GM12878 (cell line): ENCODE measurements around the gene RBBP8NL. TPM values are rescaled to one million over a fixed set of nuclear protein-coding genes. Genes with fewer than 3 reads are reported as not detected.

ENCODE experiments used
- ATAC-seq: fragments of 200-7000 bp; cut with Tn5 transposase; 3 replicates; pipeline ENCODE4 v1.9.1; 2020; ENCODE audit warnings: mild to moderate bottlenecking, moderate library complexity
- Bru-seq: library from RNA; stranded (reverse); fragments of 400-500 nt; gene quantifications from one replicate; lab custom pipeline; 2021; lab: Mats Ljungman, UMichigan
- BruChase-seq, 2 experiments: library from RNA; stranded (reverse); fragments of 400-500 nt; gene quantifications; one replicate each; lab custom pipeline; 2021; lab: Mats Ljungman, UMichigan
- BruUV-seq: library from RNA; stranded (reverse); fragments of 400-500 nt; replicated peaks from 2 replicates; lab custom pipeline; 2021; lab: Mats Ljungman, UMichigan
- CTCF ChIA-PET: fragments of 300-600 bp; sonication (Branson Sonifier 250); formaldehyde crosslinking; extraction: SDS; loops from one replicate; lab custom pipeline; 2021; ENCODE audit warnings: inconsistent platforms; lab: Yijun Ruan, JAX
- POLR2A ChIA-PET: fragments of 350-600 bp; formaldehyde crosslinking; extraction: SDS; loops from one replicate; lab custom pipeline; 2021; ENCODE audit warnings: inconsistent platforms; lab: Charles Lee
- RAD21 ChIA-PET: fragments of 300-600 bp; sonication (Branson Sonifier 250); formaldehyde crosslinking; loops from one replicate; lab custom pipeline; 2023; ENCODE audit warnings: antibody characterized with exemption; ENCODE audit not compliant: unreplicated experiment; lab: Charles Lee
- SMC1A ChIA-PET: fragments of 300-600 bp; sonication (Branson Sonifier 250); formaldehyde crosslinking; loops from one replicate; lab custom pipeline; 2023; ENCODE audit not compliant: unreplicated experiment, uncharacterized antibody; lab: Charles Lee
- DNase-seq: peaks from one replicate; pipeline ENCODE4 v3.0.0-alpha.2; 2011; ENCODE audit warnings: low read depth, low spot score
- FAIRE-seq: peaks from 3 replicates; lab custom pipeline; 2011; peaks lifted over from hg19 to GRCh38; lab: Jason Lieb, UNC
- H2AFZ ChIP-seq: 2 replicates; pipeline ENCODE4 v1.6.0; 2011; ENCODE audit warnings: low read depth, low read length, control low read depth; ENCODE audit not compliant: control insufficient read depth
- H3K27ac ChIP-seq: 2 replicates; pipeline ENCODE4 v1.5.1; 2011; ENCODE audit warnings: control low read depth; ENCODE audit not compliant: control insufficient read depth, insufficient read depth
- H3K27me3 ChIP-seq, 2 experiments: replicated peaks in 1 of 2; 2 replicates each; pipeline versions ENCODE4 v1.6.0 to v1.6.1; 2011; ENCODE audit warnings: low read length in 1 of 2; ENCODE audit not compliant: control insufficient read depth in 2 of 2, insufficient read depth in 2 of 2
- H3K36me3 ChIP-seq, 2 experiments: 2 replicates each; pipeline ENCODE4 v1.5.1; 2011; ENCODE audit warnings: low read length in 1 of 2; ENCODE audit not compliant: control insufficient read depth in 2 of 2, insufficient read depth in 2 of 2
- H3K4me1 ChIP-seq: 2 replicates; pipeline ENCODE4 v1.6.1; 2011; ENCODE audit warnings: mild to moderate bottlenecking, low read length, moderate library complexity, mixed read lengths; ENCODE audit not compliant: control insufficient read depth, insufficient read depth
- H3K4me2 ChIP-seq: 2 replicates; pipeline ENCODE4 v1.6.0; 2011; ENCODE audit warnings: control low read depth; ENCODE audit not compliant: control insufficient read depth, insufficient read depth
- H3K4me3 ChIP-seq: fragments of 200-600 bp; sonication (generic); 2 replicates; pipeline ENCODE4 v1.5.1; 2016
- H3K79me2 ChIP-seq: 2 replicates; pipeline ENCODE4 v1.6.0; 2011; ENCODE audit warnings: low read length; ENCODE audit not compliant: control insufficient read depth, insufficient read depth
- H3K9ac ChIP-seq: 2 replicates; pipeline ENCODE4 v1.8.0; 2011; ENCODE audit warnings: low read length, control low read depth, mixed read lengths; ENCODE audit not compliant: control insufficient read depth, insufficient read depth
- H3K9me3 ChIP-seq: replicated peaks from 3 replicates; pipeline ENCODE4 v1.5.1; 2011; ENCODE audit warnings: mild to moderate bottlenecking, low read length; ENCODE audit not compliant: control insufficient read depth, insufficient read depth
- H4K20me1 ChIP-seq: 2 replicates; pipeline ENCODE4 v1.6.0; 2011; ENCODE audit not compliant: control insufficient read depth, insufficient read depth
- ATF2 ChIP-seq: IDR thresholded peaks from 2 replicates; pipeline ENCODE4 v1.6.1; 2012; ENCODE audit warnings: low read length, inconsistent platforms
- CBX5 ChIP-seq: sonication (generic); IDR thresholded peaks from 2 replicates; pipeline ENCODE4 v1.6.1; 2016; ENCODE audit warnings: low read depth, moderate library complexity, mild to moderate bottlenecking, inconsistent platforms
- EP300 ChIP-seq, 2 experiments: fragments of 150-350 bp in 1 of 2; IDR thresholded peaks; 2 replicates each; pipeline ENCODE4 v1.6.1; 2011 to 2012; ENCODE audit warnings: low read depth in 2 of 2, low read length in 2 of 2, borderline replicate concordance in 1 of 2, improper control_type of control experiment in 1 of 2, inconsistent platforms in 1 of 2; ENCODE audit not compliant: control insufficient read depth in 1 of 2
- ETV6 ChIP-seq, 2 experiments: fragments of 450-650 bp in 1 of 2; IDR thresholded peaks in 1 of 2; conservative IDR thresholded peaks in 1 of 2; 2 replicates each; pipeline ENCODE4 v1.6.1; 2014; ENCODE audit warnings: antibody characterized with exemption in 1 of 2, borderline replicate concordance in 1 of 2, low read depth in 1 of 2, mild to moderate bottlenecking in 1 of 2, moderate library complexity in 1 of 2
- FOS ChIP-seq: IDR thresholded peaks from 3 replicates; pipeline ENCODE4 v1.6.1; 2011; ENCODE audit warnings: borderline replicate concordance; ENCODE audit not compliant: insufficient read length; ENCODE audit errors: extremely low read depth
- IKZF1 ChIP-seq: fragments of 450-650 bp; conservative IDR thresholded peaks from 2 replicates; pipeline ENCODE4 v1.6.1; 2017; ENCODE audit warnings: antibody characterized with exemption, mild to moderate bottlenecking
- MXI1 ChIP-seq: fragments of 150-350 bp; IDR thresholded peaks from 2 replicates; pipeline ENCODE4 v1.6.1; 2011; ENCODE audit warnings: low read depth, mild to moderate bottlenecking, inconsistent platforms, low read length, improper control_type of control experiment
- POU2F2 ChIP-seq: IDR thresholded peaks from 3 replicates; pipeline ENCODE4 v1.6.1; 2011; ENCODE audit warnings: low read depth, mild to moderate bottlenecking, low read length, borderline replicate concordance
- RBBP5 ChIP-seq: fragments of 200-600 bp; sonication (generic); conservative IDR thresholded peaks from 2 replicates; pipeline ENCODE4 v1.6.1; 2016
- SMAD5 ChIP-seq: IDR thresholded peaks from 2 replicates; pipeline ENCODE4 v1.6.1; 2016; ENCODE audit warnings: antibody characterized with exemption, low read depth
- SMC3 ChIP-seq: IDR thresholded peaks from 2 replicates; pipeline ENCODE4 v1.6.1; 2011; ENCODE audit warnings: low read length, improper control_type of control experiment, borderline replicate concordance
- SUPT20H ChIP-seq: IDR thresholded peaks from 2 replicates; pipeline ENCODE4 v1.6.1; 2011; ENCODE audit warnings: low read depth, mild to moderate bottlenecking, low read length, moderate library complexity, borderline replicate concordance; ENCODE audit not compliant: control insufficient read depth
- TCF7 ChIP-seq: IDR thresholded peaks from 2 replicates; pipeline ENCODE4 v1.6.1; 2014; ENCODE audit warnings: antibody characterized with exemption, borderline replicate concordance
- WGBS: methylation state at CpG from one replicate; pipeline ENCODE4 v1.1.6; 2016; ENCODE audit warnings: low lambda C conversion rate; ENCODE audit not compliant: insufficient replicate concordance, insufficient coverage; ENCODE audit errors: missing lambda C conversion rate; 5-methylcytosine and 5-hydroxymethylcytosine counted together
- in situ Hi-C: fragments of 300-500 bp; cut with MboI; formaldehyde crosslinking; loops from 9 replicates; pipeline ENCODE4 v1.14.3; 2018; ENCODE audit warnings: mixed read lengths
- intact Hi-C: fragments of 100-400 bp; cut with micrococcal nuclease; formaldehyde crosslinking; loops from one replicate; pipeline ENCODE4 v1.14.2; 2022; ENCODE audit not compliant: unreplicated experiment
- long read RNA-seq, 2 experiments: library from polyadenylated mRNA; unstranded; transcript quantifications; one replicate each; pipeline ENCODE4 v2.0.0, GENCODE V29; 2019 to 2020
- polyA minus RNA-seq, 3 experiments: library from RNA; depleted of rRNA, polyadenylated mRNA; stranded (reverse); fragments of >200 nt; gene quantifications; 2 replicates each; pipeline ENCODE4 v1.2.3, GENCODE V29; 2011
- polyA plus RNA-seq, 11 experiments: library from polyadenylated mRNA; depleted of rRNA in 4 of 11; unstranded in 6 of 11; stranded (reverse) in 5 of 11; fragments of >200 nt; fragmentation: Nextera tagmentation in 4 of 11; fragmentation: Illumina TruSeq in 1 of 11; extraction: Ambion mirVana in 4 of 11; extraction: Trizol in 1 of 11; gene quantifications; 1 replicate in 1 of 11; 2 replicates in 10 of 11; pipeline versions ENCODE4 v1.2.1 to v1.2.3, GENCODE V29; 2011 to 2016; ENCODE audit warnings: inconsistent platforms in 2 of 11, missing spikeins in 2 of 11, low read depth in 1 of 11
- total RNA-seq, 4 experiments: library from RNA; depleted of rRNA in 3 of 4; stranded (reverse); fragments of >200 nt in 3 of 4; fragmentation: Illumina TruSeq in 1 of 4; extraction: Trizol in 1 of 4; gene quantifications; 2 replicates each; pipeline versions ENCODE4 v1.2.1 to v1.2.3, GENCODE V29; 2013 to 2021
- TF ChIP-seq, protein P1 (sequence below): fragments of 450-650 bp; IDR thresholded peaks from 2 replicates; pipeline ENCODE4 v1.6.1; 2017; ENCODE audit warnings: borderline replicate concordance

The RBBP8NL gene
- total RNA-seq (2013; cell fraction: nucleolus; rRNA removed): not detected in 2 replicates
- total RNA-seq (2014; rRNA removed) (not detected in 2 replicates), total RNA-seq (2014; rRNA removed; fragmentation: Illumina TruSeq; extraction: Trizol) (not detected in 2 replicates), total RNA-seq (2021) (not detected in 2 replicates), polyA plus RNA-seq (2011; rRNA removed) (not detected in 2 replicates), polyA plus RNA-seq (2014; fragmentation: Illumina TruSeq; extraction: Trizol) (not detected in 2 replicates), polyA plus RNA-seq (2014; fragmentation: Nextera tagmentation; extraction: Ambion mirVana) (not detected), polyA plus RNA-seq (2014; rRNA removed) (not detected in 2 replicates), polyA plus RNA-seq (2016; fragmentation: Nextera tagmentation; extraction: Ambion mirVana) (not detected), polyA minus RNA-seq (2011; rRNA and poly(A)+ RNA removed) (not detected in 2 replicates), Bru-seq, nascent RNA (not detected), BruChase-seq, experiment 1, labeled RNA remaining after a 6-hour chase (percentile 6 among the genes with signal in this experiment), BruChase-seq, experiment 2, labeled RNA remaining after a 2-hour chase (not detected)
- polyA plus RNA-seq (2011; ENCODE audit: low read depth): not detected
- not detected in 2 replicates for polyA plus RNA-seq (2011; cell fraction: cytosol; rRNA removed)
- polyA plus RNA-seq (2011; cell fraction: nucleus; rRNA removed): not detected in 2 replicates
- polyA plus RNA-seq (2012): not detected in 2 replicates
- polyA minus RNA-seq (2011; cell fraction: cytosol; rRNA and poly(A)+ RNA removed): not detected in 2 replicates
- polyA minus RNA-seq (2011; cell fraction: nucleus; rRNA and poly(A)+ RNA removed): not detected in 2 replicates
- long read RNA-seq, experiment 1: 0 reads
- long read RNA-seq, experiment 2: 0 reads

DNA sequence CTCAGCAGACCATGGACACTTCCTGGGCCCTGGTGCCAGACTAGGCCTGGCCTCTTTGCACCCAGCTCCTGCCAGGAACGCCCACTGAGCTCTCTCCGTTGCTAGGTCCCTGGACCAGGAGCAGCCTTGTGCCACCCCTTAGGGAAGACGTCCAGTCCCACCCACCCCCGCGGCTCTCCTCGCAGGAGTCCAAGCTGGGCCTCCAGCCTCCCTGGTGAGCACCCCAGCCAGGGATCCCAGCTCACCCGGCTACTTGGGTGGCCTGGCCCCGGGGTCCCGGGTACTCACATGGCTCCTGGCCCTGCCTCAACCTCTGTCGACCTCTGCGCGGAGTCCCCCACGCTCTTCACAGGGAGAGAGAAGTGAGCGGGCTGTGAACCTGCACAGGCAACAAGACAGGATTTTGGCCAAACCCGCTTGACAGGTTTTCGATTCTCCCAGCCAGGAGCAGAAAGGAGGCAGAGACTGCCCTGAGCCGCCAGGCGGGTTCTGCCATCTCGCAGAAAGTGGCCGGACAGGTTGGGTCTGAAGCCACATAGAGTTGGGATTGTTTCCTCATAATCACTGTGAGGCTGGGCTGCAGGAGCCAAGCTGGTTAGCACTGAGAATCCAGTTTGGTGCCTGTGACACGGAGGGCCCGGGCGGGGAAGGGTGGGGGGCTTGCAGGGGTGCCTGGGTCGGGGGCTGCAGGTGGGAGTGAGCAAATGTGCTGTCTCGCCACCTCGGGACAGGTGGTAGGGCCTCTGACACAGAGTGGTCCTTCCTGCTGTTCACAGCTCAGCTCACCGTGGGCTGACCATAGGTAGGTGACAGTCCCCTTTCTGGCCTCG is at the start of gene RBBP8NL:
Gene RBBP8NL, minus strand, starts transcription at position 368 of the 830 bp plus-strand sequence. CDS start 7,892 bp downstream, outside the sequence.
- DNase-seq (no peak), FAIRE-seq (no peak), ATAC-seq (no peak)
- H3K9ac ChIP-seq: no peak within 1 kb of the TSS
- no TSS peak for BruUV-seq
- 50% methylated on average over 21 of the region's 28 CpGs for WGBS
- ChIA-PET POLR2A (no interaction called here), SMC1A (no interaction called here), CTCF (no interaction called here), RAD21 (no interaction called here)
- H3K9me3 ChIP-seq: no peaks in the 10 kb centered on the region
- TF ChIP-seq POU2F2 (no peak), RBBP5 (no peak), ATF2 (no peak), IKZF1 (no peak), SMAD5 (no peak), ETV6 (conservative IDR thresholded peaks at IDR 0.05 in 1 of 2, IDR thresholded peaks at IDR 0.05 in 1 of 2; ENCODE audit: borderline replicate concordance in 1 of 2, low read depth in 1 of 2) (no peak), SUPT20H (no peak), CBX5 (no peak), SMC3 (no peak), TCF7 (no peak), MXI1 (no peak), FOS (no peak), EP300 (IDR thresholded peaks at IDR 0.05; ENCODE audit: borderline replicate concordance in 1 of 2, control insufficient read depth in 1 of 2, low read depth in 2 of 2, low read length in 2 of 2) (no peak)
- TF ChIP-seq, protein P1, sequence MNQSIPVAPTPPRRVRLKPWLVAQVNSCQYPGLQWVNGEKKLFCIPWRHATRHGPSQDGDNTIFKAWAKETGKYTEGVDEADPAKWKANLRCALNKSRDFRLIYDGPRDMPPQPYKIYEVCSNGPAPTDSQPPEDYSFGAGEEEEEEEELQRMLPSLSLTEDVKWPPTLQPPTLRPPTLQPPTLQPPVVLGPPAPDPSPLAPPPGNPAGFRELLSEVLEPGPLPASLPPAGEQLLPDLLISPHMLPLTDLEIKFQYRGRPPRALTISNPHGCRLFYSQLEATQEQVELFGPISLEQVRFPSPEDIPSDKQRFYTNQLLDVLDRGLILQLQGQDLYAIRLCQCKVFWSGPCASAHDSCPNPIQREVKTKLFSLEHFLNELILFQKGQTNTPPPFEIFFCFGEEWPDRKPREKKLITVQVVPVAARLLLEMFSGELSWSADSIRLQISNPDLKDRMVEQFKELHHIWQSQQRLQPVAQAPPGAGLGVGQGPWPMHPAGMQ: no peak
- no peak within 1 kb of the TSS for H2AFZ ChIP-seq
- no peak within 1 kb of the TSS for H3K4me2 ChIP-seq
- H4K20me1 ChIP-seq: no peaks in the 10 kb centered on the region
- no peaks in the 10 kb centered on the region for H3K4me1 ChIP-seq
- no peaks in the 10 kb centered on the region for H3K36me3 ChIP-seq
- H3K4me3 ChIP-seq: no peak within 1 kb of the TSS
- intact Hi-C loops: no loop called here
- H3K79me2 ChIP-seq: no peaks in the 10 kb centered on the region
- no peak within 1 kb of the TSS for H3K27ac ChIP-seq
- in situ Hi-C loops: no loop called here
- H3K27me3 ChIP-seq: peaks cover 0 to 1% of the 10 kb centered on the region in 2 experiments; a peak in 2 of 4 replicates
